ENCODE data around the gene IER2. TPM values are rescaled to one million over a fixed set of nuclear protein-coding genes. Genes with fewer than 3 reads are reported as not detected.

The IER2 gene
- total and polyA plus RNA-seq, 9 of the 15 experiments (the other 6 are each of a cell fraction or from before 2014, with no cell fraction given) = 4.5 to 205 (median 23.7) TPM

GRCh38 chr19:13153569-13154240 lies 3.5 kb downstream of the IER2 start (continued):
- TF ChIP-seq, protein P1, sequence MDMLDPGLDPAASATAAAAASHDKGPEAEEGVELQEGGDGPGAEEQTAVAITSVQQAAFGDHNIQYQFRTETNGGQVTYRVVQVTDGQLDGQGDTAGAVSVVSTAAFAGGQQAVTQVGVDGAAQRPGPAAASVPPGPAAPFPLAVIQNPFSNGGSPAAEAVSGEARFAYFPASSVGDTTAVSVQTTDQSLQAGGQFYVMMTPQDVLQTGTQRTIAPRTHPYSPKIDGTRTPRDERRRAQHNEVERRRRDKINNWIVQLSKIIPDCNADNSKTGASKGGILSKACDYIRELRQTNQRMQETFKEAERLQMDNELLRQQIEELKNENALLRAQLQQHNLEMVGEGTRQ (CRISPR knock-in tag; IDR thresholded peaks at IDR 0.05) = no peak
- TF ChIP-seq, protein P2, sequence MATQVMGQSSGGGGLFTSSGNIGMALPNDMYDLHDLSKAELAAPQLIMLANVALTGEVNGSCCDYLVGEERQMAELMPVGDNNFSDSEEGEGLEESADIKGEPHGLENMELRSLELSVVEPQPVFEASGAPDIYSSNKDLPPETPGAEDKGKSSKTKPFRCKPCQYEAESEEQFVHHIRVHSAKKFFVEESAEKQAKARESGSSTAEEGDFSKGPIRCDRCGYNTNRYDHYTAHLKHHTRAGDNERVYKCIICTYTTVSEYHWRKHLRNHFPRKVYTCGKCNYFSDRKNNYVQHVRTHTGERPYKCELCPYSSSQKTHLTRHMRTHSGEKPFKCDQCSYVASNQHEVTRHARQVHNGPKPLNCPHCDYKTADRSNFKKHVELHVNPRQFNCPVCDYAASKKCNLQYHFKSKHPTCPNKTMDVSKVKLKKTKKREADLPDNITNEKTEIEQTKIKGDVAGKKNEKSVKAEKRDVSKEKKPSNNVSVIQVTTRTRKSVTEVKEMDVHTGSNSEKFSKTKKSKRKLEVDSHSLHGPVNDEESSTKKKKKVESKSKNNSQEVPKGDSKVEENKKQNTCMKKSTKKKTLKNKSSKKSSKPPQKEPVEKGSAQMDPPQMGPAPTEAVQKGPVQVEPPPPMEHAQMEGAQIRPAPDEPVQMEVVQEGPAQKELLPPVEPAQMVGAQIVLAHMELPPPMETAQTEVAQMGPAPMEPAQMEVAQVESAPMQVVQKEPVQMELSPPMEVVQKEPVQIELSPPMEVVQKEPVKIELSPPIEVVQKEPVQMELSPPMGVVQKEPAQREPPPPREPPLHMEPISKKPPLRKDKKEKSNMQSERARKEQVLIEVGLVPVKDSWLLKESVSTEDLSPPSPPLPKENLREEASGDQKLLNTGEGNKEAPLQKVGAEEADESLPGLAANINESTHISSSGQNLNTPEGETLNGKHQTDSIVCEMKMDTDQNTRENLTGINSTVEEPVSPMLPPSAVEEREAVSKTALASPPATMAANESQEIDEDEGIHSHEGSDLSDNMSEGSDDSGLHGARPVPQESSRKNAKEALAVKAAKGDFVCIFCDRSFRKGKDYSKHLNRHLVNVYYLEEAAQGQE (IDR thresholded peaks at IDR 0.05; ENCODE audit: borderline replicate concordance) = 0 out of 2 replicates have a peak, but pooled peaks have one; percentile 2
- TF ChIP-seq, protein P2 (CRISPR knock-in tag; IDR thresholded peaks at IDR 0.05; ENCODE audit: low read depth) = no peak
- no peak for TF ChIP-seq NCOA1 (IDR thresholded peaks at IDR 0.05; ENCODE audit: low read depth)
- TF ChIP-seq, protein P3, sequence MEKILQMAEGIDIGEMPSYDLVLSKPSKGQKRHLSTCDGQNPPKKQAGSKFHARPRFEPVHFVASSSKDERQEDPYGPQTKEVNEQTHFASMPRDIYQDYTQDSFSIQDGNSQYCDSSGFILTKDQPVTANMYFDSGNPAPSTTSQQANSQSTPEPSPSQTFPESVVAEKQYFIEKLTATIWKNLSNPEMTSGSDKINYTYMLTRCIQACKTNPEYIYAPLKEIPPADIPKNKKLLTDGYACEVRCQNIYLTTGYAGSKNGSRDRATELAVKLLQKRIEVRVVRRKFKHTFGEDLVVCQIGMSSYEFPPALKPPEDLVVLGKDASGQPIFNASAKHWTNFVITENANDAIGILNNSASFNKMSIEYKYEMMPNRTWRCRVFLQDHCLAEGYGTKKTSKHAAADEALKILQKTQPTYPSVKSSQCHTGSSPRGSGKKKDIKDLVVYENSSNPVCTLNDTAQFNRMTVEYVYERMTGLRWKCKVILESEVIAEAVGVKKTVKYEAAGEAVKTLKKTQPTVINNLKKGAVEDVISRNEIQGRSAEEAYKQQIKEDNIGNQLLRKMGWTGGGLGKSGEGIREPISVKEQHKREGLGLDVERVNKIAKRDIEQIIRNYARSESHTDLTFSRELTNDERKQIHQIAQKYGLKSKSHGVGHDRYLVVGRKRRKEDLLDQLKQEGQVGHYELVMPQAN (IDR thresholded peaks at IDR 0.05; ENCODE audit: borderline replicate concordance) = peak; percentile 35; the same call in 1 of the 2 replicates
- TF ChIP-seq HOXB6 (CRISPR knock-in tag; IDR thresholded peaks at IDR 0.05; ENCODE audit: borderline replicate concordance) = no peak
- TF ChIP-seq MEIS2 (IDR thresholded peaks at IDR 0.05; ENCODE audit: partially characterized antibody) = no peak
- TF ChIP-seq FOXM1 (IDR thresholded peaks at IDR 0.05; ENCODE audit: low read depth) = no peak
- TF ChIP-seq FOXM1 (CRISPR knock-in tag; IDR thresholded peaks at IDR 0.05; ENCODE audit: low read depth) = no peak
- no peak for TF ChIP-seq ESRRA (IDR thresholded peaks at IDR 0.05; ENCODE audit: borderline replicate concordance, low read depth)
- TF ChIP-seq TBP (optimal IDR thresholded peaks at IDR 0.05; ENCODE audit: low read depth, low read length) = no peak
- no peak for TF ChIP-seq ZC3H11A (IDR thresholded peaks at IDR 0.05; ENCODE audit: low read depth, low read length)
- TF ChIP-seq NR2F6 (CRISPR knock-in tag; IDR thresholded peaks at IDR 0.05) = no peak
- no peak for TF ChIP-seq ZNF644 (tag; IDR thresholded peaks at IDR 0.05; ENCODE audit: low read depth)
- TF ChIP-seq GTF2A2 (tag; IDR thresholded peaks at IDR 0.05) = no peak
- TF ChIP-seq ZFPM2 (CRISPR knock-in tag; IDR thresholded peaks at IDR 0.05) = no peak
- peak; percentile 39; the same call in 1 of the 2 replicates for TF ChIP-seq LARP7 (IDR thresholded peaks at IDR 0.05)
- no peak for TF ChIP-seq E2F3 (CRISPR knock-in tag; IDR thresholded peaks at IDR 0.05)
